ENCODE data around the gene AGFG2.
A peak's percentile ranks its signal among the peaks of the same experiment; 100 is the strongest.
"Not testable (repeated sequence)": the region's sequence is repeated elsewhere in the genome, so short reads cannot be mapped to it uniquely, and the experiment has no call there.

The AGFG2 gene

GRCh38 chr7:100538654-100539435 lies at the start of gene AGFG2:
Gene AGFG2 (plus strand): TSS chr7:100539203. CDS start chr7:100539347, 144 bp downstream.
- peak; percentile 100 for DNase-seq (ENCODE audit: low spot score)

GRCh38 chr7:100489824-100490223 lies 49.2 kb upstream of the AGFG2 start:
- peak; percentile 86 for DNase-seq (ENCODE audit: low spot score)

- no peak for DNase-seq (ENCODE audit: low spot score)
These were observed 48.4 kb upstream of the AGFG2 start for GRCh38 chr7:100490483-100491191.

GRCh38 chr7:100491192-100491578 lies 47.8 kb upstream of the AGFG2 start:
- no peak for DNase-seq (ENCODE audit: low spot score)

- no peak for DNase-seq (ENCODE audit: low spot score)
These were observed 46.1 kb upstream of the AGFG2 start for GRCh38 chr7:100492738-100493475.

- peak; percentile 37 for DNase-seq (ENCODE audit: low spot score)
These were observed 45.3 kb upstream of the AGFG2 start for GRCh38 chr7:100493476-100494264.

GRCh38 chr7:100496509-100496908 lies 42.5 kb upstream of the AGFG2 start:
- no peak for DNase-seq (ENCODE audit: low spot score)

GRCh38 chr7:100500743-100501142 lies 38.3 kb upstream of the AGFG2 start:
- not testable (repeated sequence) for DNase-seq (ENCODE audit: low spot score)

GRCh38 chr7:100504031-100504430 lies 35.0 kb upstream of the AGFG2 start:
- not testable (repeated sequence) for DNase-seq (ENCODE audit: low spot score)

GRCh38 chr7:100504887-100505611 lies 34.0 kb upstream of the AGFG2 start:
- no peak for DNase-seq (ENCODE audit: low spot score)

GRCh38 chr7:100506356-100506923 lies 32.6 kb upstream of the AGFG2 start:
- no peak for DNase-seq (ENCODE audit: low spot score)

GRCh38 chr7:100509231-100509630 lies 29.8 kb upstream of the AGFG2 start:
- DNase-seq (ENCODE audit: low spot score), result peak; percentile 55

GRCh38 chr7:100510437-100511239 lies 28.4 kb upstream of the AGFG2 start:
- no peak for DNase-seq (ENCODE audit: low spot score)

GRCh38 chr7:100513212-100513810 lies 25.7 kb upstream of the AGFG2 start:
- DNase-seq (ENCODE audit: low spot score), result no peak

GRCh38 chr7:100515072-100515532 lies 23.9 kb upstream of the AGFG2 start:
- peak; percentile 33 for DNase-seq (ENCODE audit: low spot score)

GRCh38 chr7:100516135-100516812 lies 22.7 kb upstream of the AGFG2 start:
- peak; percentile 37 for DNase-seq (ENCODE audit: low spot score)

GRCh38 chr7:100517305-100517704 lies 21.7 kb upstream of the AGFG2 start:
- no peak for DNase-seq (ENCODE audit: low spot score)

GRCh38 chr7:100519580-100519979 lies 19.4 kb upstream of the AGFG2 start:
- DNase-seq (ENCODE audit: low spot score), result no peak

GRCh38 chr7:100520138-100520537 lies 18.9 kb upstream of the AGFG2 start:
- no peak for DNase-seq (ENCODE audit: low spot score)
